Activated B cell treated with CpG ODN at 0.5 μM for 24 hours (primary cell): ENCODE measurements around the gene AGMO. TPM values are rescaled to one million over a fixed set of nuclear protein-coding genes. Genes with fewer than 3 reads are reported as not detected.

Experiments used
- ATAC-seq: fragments of 200-7000 bp; cut with Tn5 transposase; one replicate; pipeline ENCODE4 v1.10.0; 2021; ENCODE audit warnings: low read depth, mild to moderate bottlenecking, moderate library complexity
- CTCF ChIA-PET: fragments of 350-600 bp; sonication (Branson Sonifier 250); formaldehyde crosslinking; loops from one replicate; lab custom pipeline; 2021; ENCODE audit warnings: antibody characterized with exemption; lab: Charles Lee
- POLR2A ChIA-PET: fragments of 350-600 bp; sonication (Branson Sonifier 250); formaldehyde crosslinking; loops from one replicate; lab custom pipeline; 2021; ENCODE audit warnings: antibody characterized with exemption; lab: Charles Lee
- DNase-seq: peaks from one replicate; pipeline ENCODE4 v3.0.0; 2022
- H3K27ac Mint-ChIP-seq: one replicate; pipeline ENCODE4 v1.8.0; 2020; ENCODE audit warnings: mixed read lengths
- H3K27me3 Mint-ChIP-seq: one replicate; pipeline ENCODE4 v1.8.0; 2021; ENCODE audit warnings: mixed read lengths
- H3K36me3 Mint-ChIP-seq: one replicate; pipeline ENCODE4 v1.8.0; 2021; ENCODE audit warnings: low read depth, mixed read lengths
- H3K4me1 Mint-ChIP-seq: one replicate; pipeline ENCODE4 v1.8.0; 2021; ENCODE audit warnings: mixed read lengths
- H3K4me3 Mint-ChIP-seq: one replicate; pipeline ENCODE4 v1.8.0; 2020; ENCODE audit warnings: mild to moderate bottlenecking, mixed read lengths
- H3K9me3 Mint-ChIP-seq: one replicate; pipeline ENCODE4 v1.8.0; 2020; ENCODE audit warnings: mixed read lengths
- CTCF ChIP-seq: fragments of 200-600 bp; IDR thresholded peaks from one replicate; pipeline ENCODE4 v1.8.0; 2022; ENCODE audit warnings: antibody characterized with exemption, mild to moderate bottlenecking
- intact Hi-C: fragments of 100-400 bp; cut with micrococcal nuclease; formaldehyde crosslinking; loops from one replicate; pipeline ENCODE4 v1.15.1; 2024
- total RNA-seq: library from RNA; stranded (reverse); gene quantifications from 2 replicates; pipeline ENCODE4 v1.2.3, GENCODE V29; 2022

Gene AGMO
- total RNA-seq, 1 donor from 2014 or later, result not detected

DNA sequence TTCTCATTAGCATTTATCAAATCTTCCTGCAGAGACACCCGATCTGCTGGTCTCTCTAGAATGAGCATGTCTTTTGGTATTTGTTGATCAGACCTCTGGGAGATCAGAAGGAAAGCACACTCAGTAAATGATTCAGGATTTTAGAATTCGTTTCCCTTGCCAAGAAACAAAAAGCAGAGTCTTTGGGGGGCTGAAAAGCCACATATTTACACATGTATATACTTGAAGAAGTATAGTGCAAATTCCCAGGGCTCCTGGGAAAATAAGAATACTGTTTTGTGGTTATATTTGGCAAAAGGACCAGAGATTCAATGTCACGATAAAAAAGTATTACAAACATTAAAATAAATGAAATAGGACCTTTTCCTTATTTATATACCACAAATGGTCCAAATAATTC is 100.2 kb downstream of the AGMO start:
- ATAC-seq (no peak), DNase-seq (no peak)
- Mint-ChIP-seq H3K4me3 (no peak overlapping the region), H3K36me3 (no peaks in the 10 kb centered on the region), H3K27ac (no peak overlapping the region), H3K9me3 (no peaks in the 10 kb centered on the region), H3K27me3 (no peaks in the 10 kb centered on the region), H3K4me1 (no peaks in the 10 kb centered on the region)
- TF ChIP-seq CTCF, result no peak
- intact Hi-C loops, result no loop called here
- ChIA-PET POLR2A (no interaction called here), CTCF (no interaction called here)

DNA sequence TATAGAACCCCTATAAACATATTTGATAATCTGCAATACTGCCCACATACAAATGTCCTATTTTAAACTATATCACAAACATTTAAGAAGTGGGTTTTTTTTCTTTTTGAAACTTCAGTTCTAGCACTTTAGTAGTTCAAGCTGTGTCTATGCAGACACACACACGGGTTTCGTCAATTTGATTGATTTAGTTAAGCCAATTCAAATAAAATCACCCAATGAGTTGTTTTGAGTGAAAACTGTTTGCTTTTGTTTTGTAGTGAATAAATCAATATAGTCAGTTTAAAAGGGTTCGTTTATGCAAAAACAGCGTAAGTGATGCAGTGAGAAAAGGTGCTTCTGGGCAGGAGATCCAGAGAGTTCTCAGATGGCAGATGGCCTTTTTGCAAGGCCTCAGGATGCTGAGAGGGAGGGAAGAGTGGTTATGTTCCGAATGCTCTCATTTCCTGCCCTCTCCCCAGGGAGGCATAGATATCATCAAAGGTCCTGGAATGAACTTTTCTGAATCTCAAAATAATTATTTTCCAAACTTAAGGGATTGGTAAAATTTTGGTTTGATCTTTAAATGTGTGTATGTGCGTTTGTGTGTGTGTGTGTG is 102.7 kb downstream of the AGMO start:
- no peaks in the 10 kb centered on the region for H3K36me3 Mint-ChIP-seq
- H3K4me1 Mint-ChIP-seq, result no peaks in the 10 kb centered on the region
- TF ChIP-seq CTCF, result no peak
- CTCF ChIA-PET, result no interaction called here
- intact Hi-C loops, result no loop called here
- H3K4me3 Mint-ChIP-seq, result no peak overlapping the region
- no peaks in the 10 kb centered on the region for H3K9me3 Mint-ChIP-seq
- H3K27me3 Mint-ChIP-seq, result no peaks in the 10 kb centered on the region
- POLR2A ChIA-PET, result no interaction called here
- H3K27ac Mint-ChIP-seq, result no peak overlapping the region
- ATAC-seq (no peak), DNase-seq (no peak)

- TF ChIP-seq CTCF, result no peak
- no peak overlapping the region for H3K4me3 Mint-ChIP-seq
- no peak for ATAC-seq
- no peaks in the 10 kb centered on the region for H3K9me3 Mint-ChIP-seq
- no peak for DNase-seq
- H3K36me3 Mint-ChIP-seq, result no peaks in the 10 kb centered on the region
- H3K27ac Mint-ChIP-seq, result no peak overlapping the region
- no peaks in the 10 kb centered on the region for H3K4me1 Mint-ChIP-seq
- ChIA-PET POLR2A (no interaction called here), CTCF (no interaction called here)
- intact Hi-C loops, result no loop called here
- no peaks in the 10 kb centered on the region for H3K27me3 Mint-ChIP-seq
Measured at GRCh38 chr7:15457990-15458955, 103.5 kb downstream of the AGMO start.

GRCh38 chr7:15452670-15453069 is 109.1 kb downstream of the AGMO start:
- intact Hi-C loops, result no loop called here
- H3K27me3 Mint-ChIP-seq, result no peaks in the 10 kb centered on the region
- H3K4me3 Mint-ChIP-seq, result no peak overlapping the region
- ATAC-seq, result no peak
- DNase-seq, result no peak
- H3K9me3 Mint-ChIP-seq, result no peaks in the 10 kb centered on the region
- H3K27ac Mint-ChIP-seq, result no peak overlapping the region
- H3K4me1 Mint-ChIP-seq, result no peaks in the 10 kb centered on the region
- ChIA-PET POLR2A (no interaction called here), CTCF (no interaction called here)
- no peak for TF ChIP-seq CTCF
- no peaks in the 10 kb centered on the region for H3K36me3 Mint-ChIP-seq

GRCh38 chr7:15446722-15447121 is 115.1 kb downstream of the AGMO start:
- ATAC-seq, result no peak
- no peak for DNase-seq
- ChIA-PET POLR2A (no interaction called here), CTCF (no interaction called here)
- intact Hi-C loops, result no loop called here
- TF ChIP-seq CTCF, result no peak
- H3K4me1 Mint-ChIP-seq, result no peaks in the 10 kb centered on the region
- H3K9me3 Mint-ChIP-seq, result peaks cover 2% of the 10 kb centered on the region
- H3K27me3 Mint-ChIP-seq, result no peaks in the 10 kb centered on the region
- H3K27ac Mint-ChIP-seq, result no peak overlapping the region
- no peak overlapping the region for H3K4me3 Mint-ChIP-seq
- H3K36me3 Mint-ChIP-seq, result no peaks in the 10 kb centered on the region
